Effector memory CD8-positive, alpha-beta T cell (primary cell): ENCODE measurements around the gene SERINC2.
"Not testable (repeated sequence)": the region's sequence is repeated elsewhere in the genome, so short reads cannot be mapped to it uniquely, and the experiment has no call there.

ENCODE experiments used
- ATAC-seq: fragments of 150-1000 bp; cut with Tn5 transposase; replicated peaks from 2 replicates; pipeline ENCODE4 v1.10.0; 2021; ENCODE audit warnings: mild to moderate bottlenecking, moderate library complexity
- DNase-seq, 3 experiments: peaks; one replicate each; pipeline ENCODE4 v3.0.0; 2021
- H3K27ac Mint-ChIP-seq, 2 donors: one replicate each; pipeline ENCODE4 v1.8.0; 2022; ENCODE audit warnings: mild to moderate bottlenecking in 2 of 2, mixed read lengths in 2 of 2, moderate library complexity in 2 of 2
- H3K27me3 Mint-ChIP-seq, 2 donors: one replicate each; pipeline ENCODE4 v1.8.0; 2022; ENCODE audit warnings: mixed read lengths in 2 of 2
- H3K36me3 Mint-ChIP-seq: one replicate; pipeline ENCODE4 v1.8.0; 2022; ENCODE audit warnings: mild to moderate bottlenecking, moderate library complexity, mixed read lengths; ENCODE audit not compliant: insufficient read depth
- H3K4me1 Mint-ChIP-seq, 2 donors: one replicate each; pipeline ENCODE4 v1.8.0; 2022; ENCODE audit warnings: low read depth in 2 of 2, mixed read lengths in 2 of 2
- H3K4me3 Mint-ChIP-seq, 2 donors: one replicate each; pipeline ENCODE4 v1.8.0; 2022; ENCODE audit warnings: mild to moderate bottlenecking in 2 of 2, mixed read lengths in 2 of 2, moderate library complexity in 2 of 2
- H3K9me3 Mint-ChIP-seq, 2 donors: one replicate each; pipeline ENCODE4 v1.8.0; 2022; ENCODE audit warnings: mixed read lengths in 2 of 2

Gene SERINC2

GRCh38 chr1:31479811-31480210 lies 66.8 kb downstream of the SERINC2 start:
- no peaks in the 10 kb centered on the region for H3K36me3 Mint-ChIP-seq
- H3K9me3 Mint-ChIP-seq: no peaks in the 10 kb centered on the region
- no peak for ATAC-seq
- H3K27ac Mint-ChIP-seq: no peak overlapping the region
- DNase-seq: no peak
- H3K4me1 Mint-ChIP-seq: no peaks in the 10 kb centered on the region
- no peak overlapping the region for H3K4me3 Mint-ChIP-seq
- peaks cover 33% of the 10 kb centered on the region in 2 donors for H3K27me3 Mint-ChIP-seq

- not testable (repeated sequence) for H3K9me3 Mint-ChIP-seq, H3K4me3 Mint-ChIP-seq, ATAC-seq, H3K4me1 Mint-ChIP-seq, H3K27ac Mint-ChIP-seq, H3K36me3 Mint-ChIP-seq, DNase-seq
- peaks cover 28 to 33% of the 10 kb centered on the region in 2 donors for H3K27me3 Mint-ChIP-seq
These were observed 67.4 kb downstream of the SERINC2 start for GRCh38 chr1:31480426-31480825.

GRCh38 chr1:31482482-31483011 lies 69.5 kb downstream of the SERINC2 start:
- no peak overlapping the region for H3K27ac Mint-ChIP-seq

GRCh38 chr1:31483012-31483946 lies 70.3 kb downstream of the SERINC2 start:
- DNase-seq: no peak
- H3K4me3 Mint-ChIP-seq: no peak overlapping the region
- peaks cover 10 to 11% of the 10 kb centered on the region in 2 donors for H3K4me1 Mint-ChIP-seq
- peaks cover 12% of the 10 kb centered on the region for H3K36me3 Mint-ChIP-seq
- H3K27me3 Mint-ChIP-seq: peaks cover 0 to 6% of the 10 kb centered on the region in 2 donors
- ATAC-seq: no peak
- no peaks in the 10 kb centered on the region for H3K9me3 Mint-ChIP-seq
- no peak overlapping the region for H3K27ac Mint-ChIP-seq

More at GRCh38 chr1:31482482-31483011, 69.5 kb downstream of the SERINC2 start:
- H3K27me3 Mint-ChIP-seq: peaks cover 7 to 14% of the 10 kb centered on the region in 2 donors
- peaks cover 8 to 9% of the 10 kb centered on the region in 2 donors for H3K4me1 Mint-ChIP-seq
- H3K9me3 Mint-ChIP-seq: no peaks in the 10 kb centered on the region
- ATAC-seq: no peak
- H3K4me3 Mint-ChIP-seq: no peak overlapping the region
- DNase-seq: no peak
- peaks cover 12% of the 10 kb centered on the region for H3K36me3 Mint-ChIP-seq
